ENCODE results near the gene MED4. TPM values are rescaled to one million over a fixed set of nuclear protein-coding genes. Genes with fewer than 3 reads are reported as not detected.
A peak's percentile ranks its signal among the peaks of the same experiment; 100 is the strongest.

The MED4 gene
- polyA plus RNA-seq, 1 of the 3 experiments (the other 2 are of a cell fraction), result 42.2 TPM

DNA sequence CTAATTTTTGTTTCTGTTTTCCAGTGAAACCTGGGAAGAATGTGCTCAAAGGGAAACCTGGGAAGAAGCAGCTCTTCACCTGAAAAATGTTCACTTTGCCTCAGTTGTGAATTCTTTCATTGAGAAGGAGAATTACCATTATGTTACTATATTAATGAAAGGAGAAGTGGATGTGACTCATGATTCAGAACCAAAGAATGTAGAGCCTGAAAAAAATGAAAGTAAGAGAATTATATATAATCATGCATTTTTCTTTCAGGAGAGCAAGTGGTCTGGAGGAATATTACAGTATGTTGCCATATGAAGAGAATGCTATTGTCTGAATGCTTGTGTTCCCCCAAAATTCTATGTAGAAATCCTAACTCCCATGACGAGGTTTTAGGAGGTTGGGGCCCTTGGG lies 54.0 kb downstream of the MED4 start:
- POLR2A ChIA-PET, result no interaction called here
- CTCF ChIA-PET, result interaction anchor here (0.7 to 1.3 kb wide), 3 partner anchors 35 to 556 kb away, joined by 3 to 4 read pairs (median 3); partner anchors contain the start of gene MED4
- Histone ChIP-seq H2AFZ (ENCODE audit: low read depth) (no peak overlapping the region), H3K79me2 (ENCODE audit: insufficient read depth) (peaks cover 23% of the 10 kb centered on the region), H3K4me1 (ENCODE audit: control insufficient read depth in 1 of 2, insufficient read depth in 2 of 2, low read depth in 1 of 2, low read length in 1 of 2) (peaks cover 10 to 12% of the 10 kb centered on the region in 2 experiments; a peak in 3 of 4 replicates), H3K4me2 (no peak overlapping the region), H3K27me3 (ENCODE audit: insufficient read depth) (no peaks in the 10 kb centered on the region), H3K36me3 (replicated peaks in 1 of 2; ENCODE audit: control insufficient read depth in 1 of 2, insufficient read depth in 2 of 2, low read length in 1 of 2) (peaks cover 13 to 23% of the 10 kb centered on the region in 2 experiments), H3K9me2 (no peaks in the 10 kb centered on the region), H3K4me3 (ENCODE audit: low read depth in 2 of 2, low read length in 1 of 2) (no peak overlapping the region), H4K20me1 (ENCODE audit: insufficient read depth) (no peaks in the 10 kb centered on the region), H3K9ac (no peak overlapping the region), H3K27ac (ENCODE audit: low read depth in 2 of 2, low read length in 1 of 2) (peak overlapping the region in 1 of 2 experiments; percentile 3; a peak in 1 of 4 replicates), H3K9me3 (no peaks in the 10 kb centered on the region), H3F3A (replicated peaks; ENCODE audit: insufficient read depth) (peaks cover 38% of the 10 kb centered on the region)
- DNase-seq, result no peak
- TF ChIP-seq USF1 (IDR thresholded peaks at IDR 0.05; ENCODE audit: borderline replicate concordance, low read depth), result no peak
- TF ChIP-seq SIN3A (IDR thresholded peaks at IDR 0.05; ENCODE audit: borderline replicate concordance, low read depth, low read length), result no peak
- no peak for TF ChIP-seq MAX (IDR thresholded peaks at IDR 0.05; ENCODE audit: low read depth)
- no peak for TF ChIP-seq YY1 (IDR thresholded peaks at IDR 0.05; ENCODE audit: low read depth)
- no peak for TF ChIP-seq FOSL2 (IDR thresholded peaks at IDR 0.05; ENCODE audit: borderline replicate concordance, low read depth)
- no peak for TF ChIP-seq GATA2 (CRISPR knock-in tag; IDR thresholded peaks at IDR 0.05)
- TF ChIP-seq, protein P1, sequence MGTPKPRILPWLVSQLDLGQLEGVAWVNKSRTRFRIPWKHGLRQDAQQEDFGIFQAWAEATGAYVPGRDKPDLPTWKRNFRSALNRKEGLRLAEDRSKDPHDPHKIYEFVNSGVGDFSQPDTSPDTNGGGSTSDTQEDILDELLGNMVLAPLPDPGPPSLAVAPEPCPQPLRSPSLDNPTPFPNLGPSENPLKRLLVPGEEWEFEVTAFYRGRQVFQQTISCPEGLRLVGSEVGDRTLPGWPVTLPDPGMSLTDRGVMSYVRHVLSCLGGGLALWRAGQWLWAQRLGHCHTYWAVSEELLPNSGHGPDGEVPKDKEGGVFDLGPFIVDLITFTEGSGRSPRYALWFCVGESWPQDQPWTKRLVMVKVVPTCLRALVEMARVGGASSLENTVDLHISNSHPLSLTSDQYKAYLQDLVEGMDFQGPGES (IDR thresholded peaks at IDR 0.05; ENCODE audit: low read depth, low read length), result no peak
- TF ChIP-seq TCF12 (IDR thresholded peaks at IDR 0.05), result no peak
- no peak for TF ChIP-seq USF2 (IDR thresholded peaks at IDR 0.05; ENCODE audit: borderline replicate concordance, low read depth, low read length)
- TF ChIP-seq, protein P2, sequence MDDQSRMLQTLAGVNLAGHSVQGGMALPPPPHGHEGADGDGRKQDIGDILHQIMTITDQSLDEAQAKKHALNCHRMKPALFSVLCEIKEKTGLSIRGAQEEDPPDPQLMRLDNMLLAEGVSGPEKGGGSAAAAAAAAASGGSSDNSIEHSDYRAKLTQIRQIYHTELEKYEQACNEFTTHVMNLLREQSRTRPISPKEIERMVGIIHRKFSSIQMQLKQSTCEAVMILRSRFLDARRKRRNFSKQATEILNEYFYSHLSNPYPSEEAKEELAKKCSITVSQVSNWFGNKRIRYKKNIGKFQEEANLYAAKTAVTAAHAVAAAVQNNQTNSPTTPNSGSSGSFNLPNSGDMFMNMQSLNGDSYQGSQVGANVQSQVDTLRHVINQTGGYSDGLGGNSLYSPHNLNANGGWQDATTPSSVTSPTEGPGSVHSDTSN (IDR thresholded peaks at IDR 0.05), result no peak
- no peak for TF ChIP-seq RFX5 (IDR thresholded peaks at IDR 0.05; ENCODE audit: low read length)
- TF ChIP-seq EP300 (IDR thresholded peaks at IDR 0.05; ENCODE audit: borderline replicate concordance in 1 of 2, low read depth in 1 of 2, low read length in 1 of 2), result no peak
- no peak for TF ChIP-seq CHD2 (IDR thresholded peaks at IDR 0.05; ENCODE audit: low read length, partially characterized antibody)
- TF ChIP-seq JUND (IDR thresholded peaks at IDR 0.05), result no peak
- TF ChIP-seq TEAD4 (IDR thresholded peaks at IDR 0.05; ENCODE audit: borderline replicate concordance, insufficient read depth), result no peak
- no peak for TF ChIP-seq SMC3 (IDR thresholded peaks at IDR 0.05; ENCODE audit: low read depth, low read length)
- TF ChIP-seq, protein P3, sequence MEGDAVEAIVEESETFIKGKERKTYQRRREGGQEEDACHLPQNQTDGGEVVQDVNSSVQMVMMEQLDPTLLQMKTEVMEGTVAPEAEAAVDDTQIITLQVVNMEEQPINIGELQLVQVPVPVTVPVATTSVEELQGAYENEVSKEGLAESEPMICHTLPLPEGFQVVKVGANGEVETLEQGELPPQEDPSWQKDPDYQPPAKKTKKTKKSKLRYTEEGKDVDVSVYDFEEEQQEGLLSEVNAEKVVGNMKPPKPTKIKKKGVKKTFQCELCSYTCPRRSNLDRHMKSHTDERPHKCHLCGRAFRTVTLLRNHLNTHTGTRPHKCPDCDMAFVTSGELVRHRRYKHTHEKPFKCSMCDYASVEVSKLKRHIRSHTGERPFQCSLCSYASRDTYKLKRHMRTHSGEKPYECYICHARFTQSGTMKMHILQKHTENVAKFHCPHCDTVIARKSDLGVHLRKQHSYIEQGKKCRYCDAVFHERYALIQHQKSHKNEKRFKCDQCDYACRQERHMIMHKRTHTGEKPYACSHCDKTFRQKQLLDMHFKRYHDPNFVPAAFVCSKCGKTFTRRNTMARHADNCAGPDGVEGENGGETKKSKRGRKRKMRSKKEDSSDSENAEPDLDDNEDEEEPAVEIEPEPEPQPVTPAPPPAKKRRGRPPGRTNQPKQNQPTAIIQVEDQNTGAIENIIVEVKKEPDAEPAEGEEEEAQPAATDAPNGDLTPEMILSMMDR (IDR thresholded peaks at IDR 0.05), result no peak
- no peak for TF ChIP-seq RXRA (IDR thresholded peaks at IDR 0.05; ENCODE audit: borderline replicate concordance, low read depth)
- no peak for TF ChIP-seq FOXJ3 (CRISPR knock-in tag; IDR thresholded peaks at IDR 0.05)
- WGBS (ENCODE audit: low lambda C conversion rate), result 92% methylated on average over 1 of the region's 1 CpG

Measured in SK-N-SH (cell line).